Measurements from ENCODE around the gene S100A11. TPM values are rescaled to one million over a fixed set of nuclear protein-coding genes. Genes with fewer than 3 reads are reported as not detected.

Gene S100A11
- total and polyA plus RNA-seq, 2 donors (not counting 1 experiment from before 2014, with no cell fraction given), result 26.2 to 31.4 TPM

GRCh38 chr1:152001631-152002584, 34.9 kb downstream of the S100A11 start:
- H3K36me3 ChIP-seq (replicated peaks in 1 of 2; ENCODE audit: control extremely low read depth in 1 of 2, control insufficient read depth in 1 of 2, extremely low read depth in 1 of 2, insufficient read depth in 2 of 2, low read length in 1 of 2), result no peaks in the 10 kb centered on the region
- no peak overlapping the region for H3K4me3 ChIP-seq (ENCODE audit: control extremely low read depth in 1 of 5, extremely low read depth in 1 of 5, insufficient read depth in 1 of 5, low read depth in 2 of 5, low read length in 4 of 5)
- no peaks in the 10 kb centered on the region for H3K4me1 Mint-ChIP-seq
- ChIA-PET CTCF (interaction anchor here (0.7 to 16.1 kb wide), 40 partner anchors 11 to 558 kb away, joined by 3 to 341 read pairs (median 6); partner anchors contain the start of genes MRPL9, S100A10, S100A11 and THEM4), POLR2A (interaction anchor here (0.7 kb wide), 2 partner anchors 10 to 823 kb away, joined by 3 to 5 read pairs; no protein-coding TSS in a partner anchor)
- H3K4me1 ChIP-seq (ENCODE audit: control insufficient read depth in 2 of 2, insufficient read depth in 2 of 2, low read length in 2 of 2), result no peaks in the 10 kb centered on the region
- H3K27me3 ChIP-seq (replicated peaks in 1 of 4; ENCODE audit: control extremely low read depth in 1 of 4, control insufficient read depth in 3 of 4, insufficient read depth in 4 of 4, low read length in 3 of 4), result peaks cover 0 to 31% (median 2%) of the 10 kb centered on the region in 4 experiments
- WGBS (ENCODE audit: insufficient coverage), result 50% methylated on average over 2 of the region's 4 CpGs
- H3K27me3 Mint-ChIP-seq, result peaks cover 40% of the 10 kb centered on the region
- H3K9me3 Mint-ChIP-seq (ENCODE audit: insufficient read depth), result no peaks in the 10 kb centered on the region
- no peak overlapping the region for H3K9ac ChIP-seq (ENCODE audit: low read length)
- H3K4me3 Mint-ChIP-seq, result no peak overlapping the region
- DNase-seq (peak; percentile 80), ATAC-seq (ENCODE audit: low read depth) (peak; percentile 63)
- H3K79me2 ChIP-seq (ENCODE audit: control insufficient read depth, insufficient read depth, low read length), result no peaks in the 10 kb centered on the region
- H3K27ac Mint-ChIP-seq, result no peak overlapping the region
- peak; percentile 97 for TF ChIP-seq CTCF (IDR thresholded peaks at IDR 0.05)
- TF ChIP-seq EZH2 (IDR thresholded peaks at IDR 0.05; ENCODE audit: borderline replicate concordance, insufficient read depth, low read depth, low read length, poor library complexity, severe bottlenecking), result no peak
- no peak overlapping the region for H3K4me2 ChIP-seq (replicated peaks; ENCODE audit: low read depth, low read length, poor library complexity, severe bottlenecking)
- H3K9me3 ChIP-seq (ENCODE audit: control extremely low read depth in 1 of 3, control insufficient read depth in 2 of 3, insufficient read depth in 1 of 3, low read length in 2 of 3), result no peaks in the 10 kb centered on the region
- no peak overlapping the region for H3K27ac ChIP-seq (ENCODE audit: low read length in 2 of 2)
- no peak overlapping the region for H2AFZ ChIP-seq (ENCODE audit: insufficient read depth, low read depth, low read length, poor library complexity, severe bottlenecking)
- intact Hi-C loops (cut with micrococcal nuclease), result loop anchor here (1.0 to 5.0 kb wide), 4 partner anchors 34 to 700 kb away; no protein-coding TSS in a partner anchor
- H4K20me1 ChIP-seq (ENCODE audit: control insufficient read depth, insufficient read depth, low read length, poor library complexity, severe bottlenecking), result no peaks in the 10 kb centered on the region
